Smooth muscle cell of the brain vasculature (primary cell): Measurements from ENCODE around the gene UFD1.

ENCODE experiments used
- DNase-seq: peaks from one replicate; pipeline ENCODE4 v3.0.0-alpha.2; 2012; ENCODE audit warnings: low read depth, low spot score

UFD1 gene

GRCh38 chr22:19478901-19479354 is at the start of gene UFD1:
TSS of gene UFD1 (minus strand) at chr22:19479193. CDS start at chr22:19479085, 108 bp downstream.
- DNase-seq: no peak

GRCh38 chr22:19527861-19528417 is 48.9 kb upstream of the UFD1 start:
- no peak for DNase-seq

GRCh38 chr22:19527321-19527721 is 48.3 kb upstream of the UFD1 start:
- DNase-seq: no peak

GRCh38 chr22:19526702-19527111 is 47.7 kb upstream of the UFD1 start:
- no peak for DNase-seq

- no peak for DNase-seq
These were observed 47.2 kb upstream of the UFD1 start for GRCh38 chr22:19526076-19526701.

GRCh38 chr22:19525666-19526065 is 46.7 kb upstream of the UFD1 start:
- DNase-seq: no peak

GRCh38 chr22:19525116-19525660 is 46.2 kb upstream of the UFD1 start:
- DNase-seq: no peak

- DNase-seq: no peak
These were observed 45.5 kb upstream of the UFD1 start, which contains the start of gene CLDN5 for GRCh38 chr22:19524170-19525115. TSS of gene CLDN5 (minus strand) at chr22:19524410. CDS start at chr22:19524255, 155 bp downstream.

GRCh38 chr22:19523240-19524169 is 44.5 kb upstream of the UFD1 start:
- no peak for DNase-seq

- no peak for DNase-seq
These were observed 43.9 kb upstream of the UFD1 start for GRCh38 chr22:19522881-19523239.

- DNase-seq: no peak
These were observed 43.3 kb upstream of the UFD1 start for GRCh38 chr22:19522190-19522880.

GRCh38 chr22:19520566-19521305 is 41.7 kb upstream of the UFD1 start:
- DNase-seq: no peak

GRCh38 chr22:19520007-19520406 is 41.0 kb upstream of the UFD1 start:
- no peak for DNase-seq

GRCh38 chr22:19519041-19519926 is 40.3 kb upstream of the UFD1 start:
- DNase-seq: no peak

GRCh38 chr22:19518635-19519034 is 39.6 kb upstream of the UFD1 start:
- DNase-seq: no peak

GRCh38 chr22:19517919-19518611 is 39.1 kb upstream of the UFD1 start:
- no peak for DNase-seq

GRCh38 chr22:19517171-19517500 is 38.1 kb upstream of the UFD1 start:
- no peak for DNase-seq
